Uterus (tissue), 2 donors: ENCODE data around the gene HSBP1.

Experiments
- POLR2A ChIP-seq, 2 donors: fragments of 450-650 bp; IDR thresholded peaks; one replicate each; pipeline ENCODE4 v1.6.1; 2016; ENCODE audit warnings: antibody characterized with exemption in 2 of 2, mild to moderate bottlenecking in 1 of 2, moderate library complexity in 1 of 2
- TF ChIP-seq, protein P1 (sequence below), 4 experiments: fragments of 200-600 bp in 2 of 4; fragments of 450-650 bp in 2 of 4; sonication (generic) in 2 of 4; IDR thresholded peaks; one replicate each; pipeline ENCODE4 v1.5.1; 2016 to 2019; ENCODE audit warnings: antibody characterized with exemption in 4 of 4, mild to moderate bottlenecking in 2 of 4, moderate library complexity in 1 of 4

GRCh38 chr16:83797013-83797412, 10.8 kb upstream of the HSBP1 start:
- TF ChIP-seq, protein P1, sequence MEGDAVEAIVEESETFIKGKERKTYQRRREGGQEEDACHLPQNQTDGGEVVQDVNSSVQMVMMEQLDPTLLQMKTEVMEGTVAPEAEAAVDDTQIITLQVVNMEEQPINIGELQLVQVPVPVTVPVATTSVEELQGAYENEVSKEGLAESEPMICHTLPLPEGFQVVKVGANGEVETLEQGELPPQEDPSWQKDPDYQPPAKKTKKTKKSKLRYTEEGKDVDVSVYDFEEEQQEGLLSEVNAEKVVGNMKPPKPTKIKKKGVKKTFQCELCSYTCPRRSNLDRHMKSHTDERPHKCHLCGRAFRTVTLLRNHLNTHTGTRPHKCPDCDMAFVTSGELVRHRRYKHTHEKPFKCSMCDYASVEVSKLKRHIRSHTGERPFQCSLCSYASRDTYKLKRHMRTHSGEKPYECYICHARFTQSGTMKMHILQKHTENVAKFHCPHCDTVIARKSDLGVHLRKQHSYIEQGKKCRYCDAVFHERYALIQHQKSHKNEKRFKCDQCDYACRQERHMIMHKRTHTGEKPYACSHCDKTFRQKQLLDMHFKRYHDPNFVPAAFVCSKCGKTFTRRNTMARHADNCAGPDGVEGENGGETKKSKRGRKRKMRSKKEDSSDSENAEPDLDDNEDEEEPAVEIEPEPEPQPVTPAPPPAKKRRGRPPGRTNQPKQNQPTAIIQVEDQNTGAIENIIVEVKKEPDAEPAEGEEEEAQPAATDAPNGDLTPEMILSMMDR (IDR thresholded peaks at IDR 0.05) = no peak
- TF ChIP-seq POLR2A (IDR thresholded peaks at IDR 0.05) = no peak
